Spinal cord (tissue), 10 donors: ENCODE results near the gene PALLD. TPM values are rescaled to one million over a fixed set of nuclear protein-coding genes. Genes with fewer than 3 reads are reported as not detected.

Source experiments
- DNase-seq, 6 donors: peaks; one replicate each; pipeline versions ENCODE4 v3.0.0 to v3.0.0-alpha.2; 2013 to 2015; ENCODE audit warnings: low spot score in 6 of 6, low read depth in 4 of 6
- H3K27ac ChIP-seq: one replicate; pipeline ENCODE4 v1.5.1; 2013; ENCODE audit warnings: low read depth, low read length, control low read depth
- H3K27me3 ChIP-seq: one replicate; pipeline ENCODE4 v1.6.1; 2013; ENCODE audit warnings: low read length; ENCODE audit not compliant: control insufficient read depth, insufficient read depth
- H3K36me3 ChIP-seq: one replicate; pipeline ENCODE4 v1.6.1; 2013; ENCODE audit warnings: low read length; ENCODE audit not compliant: control insufficient read depth, insufficient read depth
- H3K4me1 ChIP-seq: one replicate; pipeline ENCODE4 v1.6.1; 2013; ENCODE audit warnings: low read length; ENCODE audit not compliant: control insufficient read depth, insufficient read depth
- H3K4me3 ChIP-seq: one replicate; pipeline ENCODE4 v1.5.1; 2013; ENCODE audit warnings: low read depth, low read length, control low read depth
- H3K9me3 ChIP-seq: one replicate; pipeline ENCODE4 v1.6.1; 2013; ENCODE audit warnings: low read length; ENCODE audit not compliant: control insufficient read depth, insufficient read depth
- WGBS: methylation state at CpG from one replicate; pipeline ENCODE4 v1.1.5; 2013; ENCODE audit warnings: missing lambda C conversion rate; ENCODE audit not compliant: insufficient coverage; 5-methylcytosine and 5-hydroxymethylcytosine counted together
- polyA plus RNA-seq, 2 donors: library from polyadenylated mRNA; unstranded; fragments of 120-200 nt; gene quantifications; one replicate each; pipeline ENCODE4 v1.2.1, GENCODE V29; 2013; ENCODE audit not compliant: insufficient read length in 2 of 2
- total RNA-seq, 2 donors: library from RNA; depleted of rRNA in 1 of 2; stranded (reverse); fragments of 120-200 nt in 1 of 2; fragments of >200 nt in 1 of 2; gene quantifications; one replicate each; pipeline versions ENCODE4 v1.2.3 to v1.2.4, GENCODE V29; 2013 to 2014
- donor health status: healthy.

Gene PALLD
- total and polyA plus RNA-seq, 4 donors: 45.9 to 71.1 (median 62.4) TPM

GRCh38 chr4:168835880-168836454 lies 339.1 kb downstream of the PALLD start:
- no peak overlapping the region for H3K4me3 ChIP-seq
- peak in 1 of 6 donors; percentile 29 for DNase-seq
- H3K4me1 ChIP-seq: peaks cover 16% of the 10 kb centered on the region
- H3K27ac ChIP-seq: no peak overlapping the region
- no peaks in the 10 kb centered on the region for H3K9me3 ChIP-seq
- WGBS: 97% methylated on average over 6 of the region's 9 CpGs
- no peaks in the 10 kb centered on the region for H3K36me3 ChIP-seq
- H3K27me3 ChIP-seq: no peaks in the 10 kb centered on the region

- no peak overlapping the region for H3K27ac ChIP-seq
- H3K36me3 ChIP-seq: no peaks in the 10 kb centered on the region
- no peak overlapping the region for H3K4me3 ChIP-seq
- peaks cover 13% of the 10 kb centered on the region for H3K4me1 ChIP-seq
- WGBS: 89% methylated on average over 7 of the region's 9 CpGs
- H3K27me3 ChIP-seq: no peaks in the 10 kb centered on the region
- no peak for DNase-seq
- H3K9me3 ChIP-seq: no peaks in the 10 kb centered on the region
Measured at GRCh38 chr4:168836490-168836889, 339.6 kb downstream of the PALLD start.

- no peak overlapping the region for H3K27ac ChIP-seq
- WGBS: 97% methylated on average over 4 of the region's 4 CpGs
Measured at GRCh38 chr4:168837922-168838321, 341.1 kb downstream of the PALLD start.

DNA sequence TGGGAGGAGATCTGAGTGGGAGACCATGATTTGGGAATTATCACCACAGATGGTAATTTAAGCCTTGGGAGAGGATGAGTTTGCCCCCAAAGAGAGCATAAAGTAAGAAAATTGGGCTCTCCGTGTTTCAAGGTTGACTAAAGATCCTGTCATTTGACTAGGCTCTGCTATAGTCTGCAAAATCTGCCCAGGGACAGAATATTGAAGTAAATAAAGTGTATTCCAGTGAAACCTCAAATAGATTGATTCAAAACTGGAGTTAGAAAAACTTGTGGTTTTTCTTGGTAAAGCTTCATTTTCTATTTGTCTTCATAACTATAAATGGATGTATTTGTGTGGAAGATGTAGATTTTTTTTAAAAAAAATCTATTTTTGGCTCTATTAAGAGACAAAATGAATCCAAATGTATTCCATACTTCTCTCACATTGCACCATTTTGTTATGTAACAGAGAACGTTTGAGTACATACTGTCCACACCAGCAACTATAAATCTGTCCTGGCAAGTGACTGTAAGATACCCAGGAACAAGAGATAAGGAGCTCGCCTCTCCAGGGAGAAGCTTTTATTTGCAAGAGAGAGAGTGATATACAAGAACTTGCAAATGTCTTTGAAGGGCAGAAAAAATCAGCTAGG lies 343.0 kb downstream of the PALLD start:
- 86% methylated on average over 1 of the region's 3 CpGs for WGBS
- DNase-seq: no peak
- Histone ChIP-seq H3K36me3 (no peaks in the 10 kb centered on the region), H3K4me3 (no peak overlapping the region), H3K9me3 (no peaks in the 10 kb centered on the region), H3K4me1 (peaks cover 2% of the 10 kb centered on the region), H3K27me3 (no peaks in the 10 kb centered on the region), H3K27ac (no peak overlapping the region)

More at GRCh38 chr4:168837922-168838321, 341.1 kb downstream of the PALLD start:
- Histone ChIP-seq H3K9me3 (no peaks in the 10 kb centered on the region), H3K36me3 (no peaks in the 10 kb centered on the region), H3K4me1 (peaks cover 5% of the 10 kb centered on the region), H3K4me3 (no peak overlapping the region), H3K27me3 (no peaks in the 10 kb centered on the region)
- DNase-seq: no peak

DNA sequence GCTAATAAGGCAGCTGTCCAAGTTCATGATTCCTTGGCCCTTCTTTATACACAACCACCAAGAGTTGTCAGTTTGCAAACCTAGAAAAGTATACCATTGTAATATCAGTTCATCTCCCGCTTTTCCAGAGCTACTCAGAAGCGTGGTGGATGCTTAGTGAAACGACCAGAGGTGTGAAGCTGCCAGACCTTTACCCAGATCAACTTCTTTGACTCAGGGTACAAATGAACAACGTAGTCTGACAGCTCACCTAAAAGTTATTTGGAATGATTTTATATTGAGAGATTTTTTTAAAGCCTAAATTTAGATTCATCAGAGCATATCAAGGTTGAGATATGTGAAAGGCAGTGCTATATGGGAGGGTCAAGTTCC lies 343.5 kb downstream of the PALLD start:
- Histone ChIP-seq H3K9me3 (no peaks in the 10 kb centered on the region), H3K4me1 (peaks cover 4% of the 10 kb centered on the region), H3K27me3 (no peaks in the 10 kb centered on the region), H3K27ac (no peak overlapping the region), H3K36me3 (no peaks in the 10 kb centered on the region), H3K4me3 (no peak overlapping the region)
- 86% methylated on average over 2 of the region's 4 CpGs for WGBS
- no peak for DNase-seq

DNA sequence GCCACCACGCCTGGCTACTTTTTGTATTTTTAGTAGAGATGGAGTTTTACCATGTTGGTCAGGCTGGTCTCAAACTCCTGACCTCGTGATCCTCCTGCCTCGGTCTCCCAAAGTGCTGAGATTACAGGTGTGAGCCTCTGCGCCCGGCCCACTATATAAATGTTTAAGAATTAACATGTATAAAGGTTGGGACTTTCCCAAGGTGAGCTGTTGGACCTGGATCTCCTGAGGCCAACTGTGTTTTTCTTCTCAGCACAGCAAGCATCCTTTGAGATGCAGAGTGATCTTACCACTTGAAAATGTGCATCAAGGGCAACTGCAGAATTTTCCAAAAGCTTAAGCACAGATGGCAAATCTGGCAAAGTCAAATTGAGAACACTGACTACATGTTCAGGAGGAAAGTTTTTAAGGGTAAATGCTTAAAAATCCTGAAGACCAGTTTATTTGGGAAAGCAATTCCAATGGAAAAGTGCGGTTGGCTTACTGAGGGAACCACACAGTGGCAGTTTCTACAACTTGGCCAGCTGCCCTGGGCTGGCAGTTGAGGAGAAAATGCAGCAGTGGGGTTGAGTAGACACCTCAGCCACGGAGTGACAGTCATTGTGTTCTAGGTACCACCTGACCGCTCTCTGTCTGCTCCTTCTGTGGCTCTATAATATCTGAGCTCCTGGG lies 344.3 kb downstream of the PALLD start:
- Histone ChIP-seq H3K9me3 (no peaks in the 10 kb centered on the region), H3K4me1 (peaks cover 4% of the 10 kb centered on the region), H3K36me3 (no peaks in the 10 kb centered on the region), H3K27ac (no peak overlapping the region), H3K27me3 (no peaks in the 10 kb centered on the region), H3K4me3 (no peak overlapping the region)
- 43% methylated on average over 5 of the region's 8 CpGs for WGBS
- peak in 1 of 6 donors; percentile 72 for DNase-seq

DNA sequence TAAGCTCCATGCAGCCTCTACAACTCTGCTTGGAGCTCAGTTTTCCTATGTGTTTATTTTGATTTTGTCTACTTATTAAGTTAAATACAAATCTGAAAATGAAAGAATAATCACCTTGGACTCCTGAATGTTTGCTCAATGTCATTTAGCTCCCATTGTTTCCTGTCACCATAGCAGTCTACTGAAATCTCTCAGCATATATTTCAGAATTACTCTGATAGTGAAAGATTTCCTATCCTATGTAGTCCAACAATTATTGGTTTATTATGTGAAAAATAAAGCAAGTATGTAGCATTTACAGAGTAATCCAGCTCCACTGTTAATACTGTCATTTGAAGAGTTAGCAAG lies 344.8 kb downstream of the PALLD start:
- Histone ChIP-seq H3K9me3 (no peaks in the 10 kb centered on the region), H3K27ac (no peak overlapping the region), H3K36me3 (no peaks in the 10 kb centered on the region), H3K4me3 (no peak overlapping the region), H3K4me1 (peaks cover 4% of the 10 kb centered on the region), H3K27me3 (no peaks in the 10 kb centered on the region)
- DNase-seq: no peak

- H3K27ac ChIP-seq: no peak overlapping the region
- no peaks in the 10 kb centered on the region for H3K27me3 ChIP-seq
- H3K9me3 ChIP-seq: no peaks in the 10 kb centered on the region
- H3K4me3 ChIP-seq: no peak overlapping the region
- H3K36me3 ChIP-seq: no peaks in the 10 kb centered on the region
- no peak for DNase-seq
- WGBS: 90% methylated on average over 1 of the region's 1 CpG
- peaks cover 4% of the 10 kb centered on the region for H3K4me1 ChIP-seq
Measured at GRCh38 chr4:168842186-168842585, 345.3 kb downstream of the PALLD start.

GRCh38 chr4:168843635-168844034 lies 346.8 kb downstream of the PALLD start:
- H3K4me1 ChIP-seq: peaks cover 4% of the 10 kb centered on the region
- 93% methylated on average over 2 of the region's 7 CpGs for WGBS
- H3K27me3 ChIP-seq: no peaks in the 10 kb centered on the region
- H3K36me3 ChIP-seq: no peaks in the 10 kb centered on the region
- no peak overlapping the region for H3K4me3 ChIP-seq
- no peaks in the 10 kb centered on the region for H3K9me3 ChIP-seq
- DNase-seq: no peak
- no peak overlapping the region for H3K27ac ChIP-seq
